Activated CD4-positive, alpha-beta memory T cell treated with anti-CD3 and anti-CD28 coated beads for 36 hours (primary cell): ENCODE results near the gene DEK. TPM values are rescaled to one million over a fixed set of nuclear protein-coding genes. Genes with fewer than 3 reads are reported as not detected.
"Not testable (repeated sequence)": the region's sequence is repeated elsewhere in the genome, so short reads cannot be mapped to it uniquely, and the experiment has no call there.

Experiments used
- CTCF ChIA-PET: fragments of 350-600 bp; sonication (Branson Sonifier 250); formaldehyde crosslinking; loops from one replicate; lab custom pipeline; 2021; ENCODE audit warnings: antibody characterized with exemption, inconsistent platforms; lab: Charles Lee
- POLR2A ChIA-PET: fragments of 350-600 bp; sonication (Branson Sonifier 250); formaldehyde crosslinking; loops from one replicate; lab custom pipeline; 2021; ENCODE audit warnings: antibody characterized with exemption; lab: Charles Lee
- DNase-seq: peaks from one replicate; pipeline ENCODE4 v3.0.0-alpha.2; 2020
- H3K27ac Mint-ChIP-seq: one replicate; pipeline ENCODE4 v1.8.0; 2021; ENCODE audit warnings: mixed read lengths
- H3K27me3 Mint-ChIP-seq: one replicate; pipeline ENCODE4 v1.8.0; 2021; ENCODE audit warnings: mixed read lengths
- H3K36me3 Mint-ChIP-seq: one replicate; pipeline ENCODE4 v1.8.0; 2021; ENCODE audit warnings: mixed read lengths
- H3K4me1 Mint-ChIP-seq: one replicate; pipeline ENCODE4 v1.8.0; 2021; ENCODE audit warnings: low read depth, mixed read lengths
- H3K4me3 Mint-ChIP-seq: one replicate; pipeline ENCODE4 v1.8.0; 2021; ENCODE audit warnings: mild to moderate bottlenecking, mixed read lengths
- H3K9me3 Mint-ChIP-seq: one replicate; pipeline ENCODE4 v1.8.0; 2021; ENCODE audit warnings: mixed read lengths
- intact Hi-C: fragments of 100-400 bp; cut with micrococcal nuclease; formaldehyde crosslinking; loops from one replicate; pipeline ENCODE4 v1.15.1; 2023
- total RNA-seq, 2 experiments: library from RNA; stranded (reverse); gene quantifications; one replicate each; pipeline ENCODE4 v1.2.3, GENCODE V29; 2021

DEK gene
- total RNA-seq = 100 to 1,000 TPM; 180 to 182 TPM

- Mint-ChIP-seq H3K9me3 (peaks cover 7% of the 10 kb centered on the region), H3K27me3 (no peaks in the 10 kb centered on the region), H3K27ac (peak within 1 kb of the TSS; percentile 96), H3K4me1 (peaks cover 49% of the 10 kb centered on the region), H3K4me3 (peak within 1 kb of the TSS; percentile 95), H3K36me3 (peaks cover 44% of the 10 kb centered on the region)
- intact Hi-C loops = loop anchor here (1.0 to 10.0 kb wide), 5 partner anchors 109 to 662 kb away; partner anchors contain the start of genes FAM8A1, KDM1B, RNF144B and TPMT
- ChIA-PET CTCF (no interaction called here), POLR2A (interaction anchor here (0.9 kb wide), 1 partner anchor 23 kb away, joined by 4 read pairs; no protein-coding TSS in a partner anchor)
- DNase-seq = peak; percentile 90
Measured at GRCh38 chr6:18264219-18264922, at the start of gene DEK. Gene DEK, minus strand, starts transcription at chr6:18264530. Its CDS starts 543 bp downstream, at chr6:18263987.

GRCh38 chr6:18312368-18312767, 48.0 kb upstream of the DEK start:
- DNase-seq = no peak
- intact Hi-C loops = no loop called here
- H3K27me3 Mint-ChIP-seq = peaks cover 4% of the 10 kb centered on the region
- H3K27ac Mint-ChIP-seq = no peak overlapping the region
- H3K4me3 Mint-ChIP-seq = no peak overlapping the region
- ChIA-PET CTCF (no interaction called here), POLR2A (no interaction called here)
- no peaks in the 10 kb centered on the region for H3K9me3 Mint-ChIP-seq
- H3K36me3 Mint-ChIP-seq = no peaks in the 10 kb centered on the region
- H3K4me1 Mint-ChIP-seq = no peaks in the 10 kb centered on the region

- DNase-seq, H3K4me1 Mint-ChIP-seq, H3K4me3 Mint-ChIP-seq, H3K27me3 Mint-ChIP-seq, H3K36me3 Mint-ChIP-seq, POLR2A ChIA-PET, H3K9me3 Mint-ChIP-seq, H3K27ac Mint-ChIP-seq, CTCF ChIA-PET, intact Hi-C loops: not testable (repeated sequence)
Measured at GRCh38 chr6:18310010-18310409, 45.7 kb upstream of the DEK start.

GRCh38 chr6:18309046-18309445, 44.7 kb upstream of the DEK start:
- Mint-ChIP-seq H3K9me3 (no peaks in the 10 kb centered on the region), H3K4me3 (no peak overlapping the region), H3K4me1 (no peaks in the 10 kb centered on the region), H3K27ac (no peak overlapping the region), H3K36me3 (no peaks in the 10 kb centered on the region), H3K27me3 (peaks cover 7% of the 10 kb centered on the region)
- intact Hi-C loops = no loop called here
- POLR2A ChIA-PET = no interaction called here
- CTCF ChIA-PET = no interaction called here
- DNase-seq = no peak

- no peak overlapping the region for H3K4me3 Mint-ChIP-seq
- peaks cover 6% of the 10 kb centered on the region for H3K27me3 Mint-ChIP-seq
- ChIA-PET CTCF (interaction anchor here (0.7 kb wide), 1 partner anchor 637 kb away, joined by 4 read pairs; no protein-coding TSS in a partner anchor), POLR2A (no interaction called here)
- H3K4me1 Mint-ChIP-seq = no peaks in the 10 kb centered on the region
- DNase-seq = no peak
- H3K9me3 Mint-ChIP-seq = no peaks in the 10 kb centered on the region
- no peaks in the 10 kb centered on the region for H3K36me3 Mint-ChIP-seq
- intact Hi-C loops = no loop called here
- no peak overlapping the region for H3K27ac Mint-ChIP-seq
Measured at GRCh38 chr6:18308070-18308735, 43.9 kb upstream of the DEK start.

- Mint-ChIP-seq H3K27ac (no peak overlapping the region), H3K4me3 (no peak overlapping the region), H3K27me3 (peaks cover 6% of the 10 kb centered on the region), H3K9me3 (no peaks in the 10 kb centered on the region), H3K36me3 (no peaks in the 10 kb centered on the region), H3K4me1 (no peaks in the 10 kb centered on the region)
- POLR2A ChIA-PET = no interaction called here
- no peak for DNase-seq
- CTCF ChIA-PET = interaction anchor here (1.5 kb wide), 1 partner anchor 196 kb away, joined by 5 read pairs; no protein-coding TSS in a partner anchor
- intact Hi-C loops = no loop called here
Measured at GRCh38 chr6:18306977-18307376, 42.6 kb upstream of the DEK start.

DNA sequence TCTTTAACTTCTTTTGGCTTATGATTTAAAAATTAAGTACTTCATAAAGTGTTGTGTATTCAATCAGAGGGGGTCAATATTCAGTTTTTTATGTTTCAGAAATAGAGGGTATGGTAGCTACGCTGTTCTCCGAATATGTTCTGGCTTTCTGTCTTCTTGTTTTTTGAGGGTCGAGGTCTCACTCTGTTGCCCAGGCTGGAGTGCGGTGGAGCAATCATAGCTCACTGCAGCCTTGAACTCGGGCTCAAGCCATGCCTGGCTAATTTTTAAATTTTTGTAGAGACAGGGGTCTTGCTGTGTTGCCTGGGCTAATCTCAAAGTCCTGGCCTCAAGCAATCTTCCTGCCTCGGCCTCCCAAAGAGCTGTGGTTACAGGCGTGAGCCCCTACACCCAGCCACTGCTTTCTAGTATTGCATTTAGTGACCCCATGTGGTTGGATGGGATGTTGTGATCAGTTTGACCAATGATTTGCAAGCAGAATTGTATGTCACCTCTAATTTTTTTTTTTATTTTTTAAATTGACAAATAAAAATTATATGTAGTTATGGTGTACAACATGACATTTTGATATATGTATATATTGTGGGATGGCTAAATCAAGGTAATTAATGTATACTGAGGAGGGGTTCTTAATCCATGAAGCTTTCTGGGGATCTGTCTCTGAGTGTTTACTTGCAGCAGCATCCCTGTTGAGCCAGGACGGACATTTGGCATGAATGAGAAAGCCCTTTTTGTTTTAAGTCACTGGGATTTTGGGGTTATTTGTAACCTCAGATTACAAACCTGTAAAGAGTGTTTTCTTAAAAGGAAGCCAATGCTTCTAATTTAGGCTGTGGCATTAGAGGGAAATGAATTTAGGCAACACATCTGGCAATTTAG, 38.5 kb upstream of the DEK start:
- intact Hi-C loops = no loop called here
- H3K36me3 Mint-ChIP-seq = no peaks in the 10 kb centered on the region
- peaks cover 4% of the 10 kb centered on the region for H3K27me3 Mint-ChIP-seq
- H3K4me1 Mint-ChIP-seq = no peaks in the 10 kb centered on the region
- no peak overlapping the region for H3K4me3 Mint-ChIP-seq
- H3K9me3 Mint-ChIP-seq = no peaks in the 10 kb centered on the region
- ChIA-PET POLR2A (no interaction called here), CTCF (no interaction called here)
- no peak for DNase-seq
- no peak overlapping the region for H3K27ac Mint-ChIP-seq

- H3K36me3 Mint-ChIP-seq = no peaks in the 10 kb centered on the region
- no peak overlapping the region for H3K27ac Mint-ChIP-seq
- CTCF ChIA-PET = no interaction called here
- no peaks in the 10 kb centered on the region for H3K4me1 Mint-ChIP-seq
- POLR2A ChIA-PET = no interaction called here
- intact Hi-C loops = no loop called here
- H3K9me3 Mint-ChIP-seq = no peaks in the 10 kb centered on the region
- no peak overlapping the region for H3K4me3 Mint-ChIP-seq
- H3K27me3 Mint-ChIP-seq = peaks cover 3% of the 10 kb centered on the region
- DNase-seq = no peak
Measured at GRCh38 chr6:18293076-18293904, 29.0 kb upstream of the DEK start.

- intact Hi-C loops = no loop called here
- Mint-ChIP-seq H3K27me3 (peaks cover 7% of the 10 kb centered on the region), H3K4me3 (no peak overlapping the region), H3K36me3 (no peaks in the 10 kb centered on the region), H3K4me1 (no peaks in the 10 kb centered on the region), H3K27ac (no peak overlapping the region), H3K9me3 (no peaks in the 10 kb centered on the region)
- no peak for DNase-seq
- ChIA-PET POLR2A (no interaction called here), CTCF (no interaction called here)
Measured at GRCh38 chr6:18289283-18289682, 25.0 kb upstream of the DEK start.

DNA sequence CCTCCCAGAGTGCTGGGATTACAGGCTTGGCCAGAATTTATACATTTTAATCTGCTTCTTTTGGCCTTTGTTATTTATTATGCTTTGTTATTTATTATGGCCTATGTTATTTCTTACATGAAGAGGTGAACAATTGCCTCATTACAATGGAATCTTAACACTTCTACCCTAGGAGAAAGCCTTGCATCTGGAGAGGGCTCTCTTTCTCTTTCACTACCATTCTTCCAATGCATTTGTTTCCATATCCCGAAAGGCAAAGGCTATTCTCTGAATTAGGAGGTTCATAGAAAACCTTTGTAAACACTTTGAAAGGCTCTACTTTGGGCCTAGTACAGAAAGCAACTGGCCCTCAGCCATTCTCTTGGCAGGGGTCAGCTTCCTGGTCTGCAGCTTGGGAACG, 19.9 kb upstream of the DEK start:
- no peak overlapping the region for H3K4me3 Mint-ChIP-seq
- intact Hi-C loops = no loop called here
- ChIA-PET POLR2A (no interaction called here), CTCF (no interaction called here)
- H3K27me3 Mint-ChIP-seq = peaks cover 24% of the 10 kb centered on the region
- H3K27ac Mint-ChIP-seq = no peak overlapping the region
- no peaks in the 10 kb centered on the region for H3K9me3 Mint-ChIP-seq
- H3K4me1 Mint-ChIP-seq = no peaks in the 10 kb centered on the region
- no peaks in the 10 kb centered on the region for H3K36me3 Mint-ChIP-seq
- no peak for DNase-seq

DNA sequence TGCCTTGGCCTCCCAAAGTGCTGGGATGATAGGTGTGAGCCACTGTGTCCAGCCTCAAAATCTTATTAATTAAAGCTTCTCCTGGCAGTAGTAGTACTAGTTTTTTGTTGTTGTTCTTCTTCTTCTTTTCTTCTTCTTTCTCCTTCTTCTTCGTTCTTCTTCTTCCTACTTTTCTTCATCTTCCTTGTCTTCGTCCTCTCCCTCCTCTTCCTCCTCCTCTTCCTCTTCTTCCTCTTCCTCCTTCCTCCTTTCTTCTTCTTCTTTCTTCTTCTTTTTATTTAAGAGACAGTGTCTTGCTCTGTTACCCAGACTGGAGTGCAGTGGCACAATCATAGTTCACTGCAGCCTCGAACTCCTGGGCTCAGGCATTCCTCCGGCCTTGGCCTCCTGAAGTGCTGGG, 17.2 kb upstream of the DEK start:
- DNase-seq = no peak
- ChIA-PET POLR2A (no interaction called here), CTCF (no interaction called here)
- Mint-ChIP-seq H3K9me3 (no peaks in the 10 kb centered on the region), H3K36me3 (no peaks in the 10 kb centered on the region), H3K27ac (no peak overlapping the region), H3K4me1 (peaks cover 3% of the 10 kb centered on the region), H3K4me3 (no peak overlapping the region), H3K27me3 (peaks cover 41% of the 10 kb centered on the region)
- intact Hi-C loops = no loop called here
